ACHN (cell line): ENCODE measurements around the gene NUP50.

Experiments used
- DNase-seq: peaks from one replicate; pipeline ENCODE4 v3.0.0-alpha.2; 2015
- in situ Hi-C: cut with HindIII; loops from 2 replicates; pipeline ENCODE4 v1.10.0; 2017; ENCODE audit warnings: low sequenced_read_pairs, low pct_ligation_motif_present, low pct_unique_long_range_greater_than_20kb

Gene NUP50

DNA sequence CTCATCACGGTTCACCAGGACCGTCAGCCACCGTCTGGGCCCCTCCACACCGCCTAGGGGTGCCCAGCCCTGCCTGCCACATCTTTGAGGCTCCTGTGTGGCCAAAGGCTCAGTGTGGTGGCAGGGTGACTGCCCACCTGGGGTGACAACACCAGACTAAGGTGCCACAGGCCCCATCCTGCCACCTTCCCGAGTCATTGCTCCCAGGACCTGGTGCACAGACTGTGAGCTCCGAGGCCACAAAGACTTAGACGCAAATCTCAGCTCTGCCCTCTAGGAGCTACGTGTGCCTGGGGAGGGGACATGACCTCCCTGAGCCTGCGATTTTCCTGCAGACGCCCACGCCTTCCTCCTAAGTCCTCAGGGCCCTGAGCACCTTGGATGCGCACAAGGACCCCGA is 40.5 kb downstream of the NUP50 start:
- in situ Hi-C loops, result no loop called here
- no peak for DNase-seq

DNA sequence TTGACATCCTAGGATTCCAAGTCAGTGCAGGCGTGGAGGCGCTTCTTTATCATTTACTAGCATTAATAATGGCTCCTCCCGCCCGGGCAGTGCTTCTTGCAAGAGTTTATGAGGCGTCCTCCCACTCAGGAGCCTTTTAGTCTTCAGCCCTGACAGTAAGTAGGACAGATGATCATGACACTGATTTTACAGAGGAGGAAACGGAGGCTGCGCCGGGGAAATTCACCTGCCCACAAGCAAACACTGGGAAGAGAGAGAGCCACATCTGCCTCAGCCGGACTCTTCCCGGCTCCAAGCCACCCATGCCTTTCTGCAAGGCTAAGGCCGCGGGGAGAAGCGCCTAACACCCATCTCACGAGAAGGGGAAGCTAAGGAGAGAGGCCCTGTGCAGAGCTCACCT is 41.1 kb downstream of the NUP50 start:
- no peak for DNase-seq
- in situ Hi-C loops, result no loop called here

DNA sequence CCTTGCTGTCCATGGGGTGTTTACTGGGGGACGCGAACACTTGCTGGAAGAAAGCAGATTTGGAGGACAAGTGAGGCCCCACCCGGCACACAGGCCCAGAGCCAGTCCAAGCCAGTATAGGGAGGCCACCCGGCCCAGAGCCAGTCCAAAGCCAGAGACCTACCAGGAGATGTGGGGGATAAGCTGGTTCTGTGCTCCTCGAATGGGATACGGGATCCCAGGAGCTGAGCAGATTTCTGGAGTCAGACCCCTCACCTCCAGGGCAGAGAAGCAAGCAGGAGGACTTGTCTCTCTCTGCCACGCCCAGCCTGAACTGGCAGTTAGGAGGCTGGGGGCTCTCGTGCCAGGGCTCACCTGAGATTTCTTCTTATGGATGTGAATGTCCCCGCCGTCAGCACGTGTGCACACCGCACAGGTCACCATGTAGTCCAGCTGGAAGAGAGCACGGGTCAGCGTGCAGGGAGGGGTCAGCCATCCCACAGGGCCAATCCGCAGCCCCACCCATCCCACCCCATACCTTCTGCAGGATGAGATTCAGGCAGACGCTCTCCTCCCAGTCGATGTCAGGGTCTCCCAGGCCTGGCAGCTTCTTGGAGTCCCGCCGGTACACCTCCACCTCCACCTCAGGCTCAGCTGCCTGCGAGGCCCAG is 41.7 kb downstream of the NUP50 start:
- no peak for DNase-seq
- in situ Hi-C loops, result no loop called here

DNA sequence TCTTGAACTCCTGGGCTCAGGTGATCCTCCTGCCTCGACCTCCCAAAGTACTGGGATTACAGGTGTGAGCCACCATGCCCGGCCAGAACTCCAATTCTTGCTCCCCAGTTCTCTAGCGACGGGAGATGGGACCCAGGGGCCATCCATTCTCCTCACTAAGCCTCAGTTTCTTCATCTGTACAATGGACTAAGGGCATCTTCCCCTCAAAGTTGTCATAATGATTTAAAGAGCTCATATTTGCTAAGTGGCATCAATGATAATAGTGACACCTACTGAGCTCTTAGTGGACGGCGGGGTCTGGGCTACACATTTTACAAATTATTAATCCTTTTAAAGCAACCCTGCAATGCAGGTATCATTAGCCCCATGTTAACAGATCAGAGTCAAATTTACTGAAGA is 42.5 kb downstream of the NUP50 start:
- in situ Hi-C loops, result no loop called here
- DNase-seq, result no peak

DNA sequence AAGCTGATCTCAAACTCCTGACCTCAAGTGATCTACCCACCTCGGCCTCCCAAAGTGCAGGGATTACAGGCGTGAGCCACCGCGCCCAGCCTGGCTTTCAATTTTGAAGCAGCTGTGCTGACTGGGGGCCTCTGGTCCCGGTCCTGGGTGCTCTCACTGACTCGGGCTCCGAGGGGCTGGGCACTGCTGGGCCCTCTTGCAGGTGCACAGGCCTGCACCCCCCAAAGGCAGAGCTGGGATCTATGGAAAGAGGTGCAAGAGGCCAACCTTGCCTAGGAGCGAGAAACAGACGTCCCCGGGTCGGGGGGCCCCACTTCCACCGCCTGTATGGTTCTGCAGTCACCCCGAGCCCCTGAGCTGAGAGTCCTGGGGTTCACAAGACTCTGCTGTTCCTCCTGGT is 43.8 kb downstream of the NUP50 start:
- no peak for DNase-seq
- in situ Hi-C loops, result no loop called here

DNA sequence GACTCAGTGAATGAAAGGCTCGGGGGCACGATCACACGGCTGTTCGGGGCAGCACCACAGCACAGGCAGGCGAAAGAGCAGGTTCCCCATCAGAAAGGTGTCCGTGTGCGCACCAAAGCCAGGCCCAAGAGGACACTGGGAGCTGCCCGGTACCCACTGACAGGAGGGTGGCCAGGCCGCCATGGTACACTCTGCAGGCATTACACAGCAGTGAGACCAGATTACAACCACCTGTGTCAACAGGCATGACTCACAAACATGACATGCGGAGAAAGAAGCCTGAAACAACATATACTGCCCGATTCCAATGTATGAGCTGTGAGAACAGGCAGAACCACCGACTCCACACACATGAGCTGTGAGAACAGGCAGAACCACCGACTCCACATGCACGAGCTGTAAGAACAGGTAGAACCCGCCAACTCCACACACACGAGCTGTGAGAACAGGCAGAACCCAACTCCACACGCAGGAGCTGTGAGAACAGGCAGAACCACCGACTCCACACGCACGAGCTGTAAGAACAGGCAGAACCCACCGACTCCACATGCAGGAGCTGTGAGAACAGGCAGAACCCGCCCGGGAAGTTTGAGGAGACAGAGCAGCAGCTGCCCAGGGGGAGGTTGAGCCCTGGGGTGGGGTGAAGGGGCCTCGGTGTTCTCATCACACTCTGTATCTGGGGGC is 44.4 kb downstream of the NUP50 start:
- DNase-seq, result no peak
- in situ Hi-C loops, result no loop called here

DNA sequence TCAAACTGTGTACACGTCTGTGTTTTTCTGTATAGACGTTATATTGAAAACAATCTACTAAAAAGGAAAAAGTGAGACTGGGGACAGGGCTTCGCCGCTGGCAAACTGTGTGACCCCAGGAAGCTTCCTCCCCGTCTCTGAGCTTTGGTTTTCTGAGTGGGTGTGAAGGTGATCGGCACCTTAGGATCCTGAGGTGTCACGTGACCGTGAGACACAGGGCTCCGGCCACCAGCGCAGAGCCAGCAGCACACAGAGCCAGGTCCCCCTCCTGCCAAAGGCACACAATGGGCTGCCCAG is 44.9 kb downstream of the NUP50 start:
- in situ Hi-C loops, result no loop called here
- DNase-seq, result no peak

DNA sequence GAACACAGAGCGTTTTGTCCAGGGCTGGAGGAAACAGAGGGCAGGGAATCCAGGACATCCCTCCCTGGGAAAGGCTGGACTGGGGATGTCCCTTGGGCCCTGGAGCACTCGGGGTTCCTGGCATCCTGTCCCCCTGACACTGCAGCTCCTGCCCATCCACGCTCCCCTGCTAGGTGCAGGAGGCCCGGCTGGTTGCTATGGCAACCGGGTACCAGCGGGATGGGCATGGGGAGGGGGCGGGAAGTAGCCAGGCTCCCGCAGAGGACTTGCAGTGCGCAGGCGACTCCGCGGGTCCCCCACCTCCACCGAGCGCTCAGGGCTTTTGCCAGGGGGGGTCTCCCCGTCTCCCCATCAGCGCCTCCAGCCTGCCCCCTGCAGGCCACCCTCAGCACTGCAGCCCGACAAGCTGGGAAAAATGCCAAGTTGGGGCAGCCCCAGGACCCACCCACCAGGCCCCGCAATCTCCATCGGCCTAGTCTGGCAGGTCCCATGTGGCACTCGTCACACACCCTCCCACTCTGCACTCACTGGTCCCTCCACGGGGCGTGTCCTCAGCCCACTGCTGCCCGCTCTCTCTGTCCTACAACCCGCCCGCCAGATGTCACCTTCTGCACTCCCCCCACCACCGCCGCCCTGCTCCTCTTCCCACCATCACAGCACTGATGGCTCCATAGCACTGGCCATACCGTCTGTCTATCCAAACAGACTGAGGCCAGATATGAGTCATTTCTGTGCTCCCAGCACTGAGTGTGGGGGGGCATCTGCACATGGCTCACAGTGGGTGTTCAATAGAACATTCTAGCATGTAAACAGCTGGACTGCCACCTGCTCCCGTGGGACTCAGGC is 45.5 kb downstream of the NUP50 start:
- in situ Hi-C loops, result no loop called here
- peak; percentile 15 for DNase-seq

DNA sequence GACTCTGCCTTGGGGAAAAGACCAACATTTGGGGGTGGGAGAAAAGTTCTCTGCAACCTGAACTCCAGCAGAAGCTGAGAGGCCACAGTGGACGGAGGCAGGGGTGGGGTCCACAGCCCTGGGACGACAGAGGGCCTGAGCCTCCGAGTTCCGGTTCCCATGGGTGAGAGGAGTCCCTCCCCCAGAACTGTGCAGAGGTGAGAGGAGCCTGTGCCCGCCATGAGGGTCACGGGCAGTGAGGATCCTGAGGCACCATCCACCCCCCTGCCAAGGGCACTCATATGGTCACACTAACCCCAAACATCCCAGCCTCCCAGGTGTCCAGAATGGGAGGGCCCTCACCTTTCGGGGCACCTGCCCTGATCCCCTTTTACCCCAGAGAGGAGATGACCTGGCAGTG is 46.4 kb downstream of the NUP50 start:
- DNase-seq, result no peak
- in situ Hi-C loops, result no loop called here

DNA sequence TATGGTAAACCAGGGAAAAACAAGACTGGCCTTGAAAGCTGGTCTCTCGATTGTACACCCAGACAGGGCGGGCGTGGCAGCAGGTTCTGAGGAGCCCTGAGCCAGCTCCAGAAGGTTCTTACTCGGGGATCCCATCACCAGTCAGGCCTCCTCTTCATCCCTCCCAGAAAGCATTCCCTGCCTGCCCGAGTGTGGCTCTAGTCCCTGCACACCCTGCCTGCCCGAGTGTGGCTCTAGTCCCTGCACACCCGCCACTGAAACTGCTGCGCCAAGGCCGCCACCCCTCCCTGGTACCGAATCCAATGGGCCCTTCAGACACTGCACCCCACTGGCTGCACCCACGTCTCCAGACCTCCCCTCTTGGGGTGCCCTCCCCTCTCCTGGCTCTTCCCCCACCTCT is 46.9 kb downstream of the NUP50 start:
- in situ Hi-C loops, result no loop called here
- DNase-seq, result no peak

DNA sequence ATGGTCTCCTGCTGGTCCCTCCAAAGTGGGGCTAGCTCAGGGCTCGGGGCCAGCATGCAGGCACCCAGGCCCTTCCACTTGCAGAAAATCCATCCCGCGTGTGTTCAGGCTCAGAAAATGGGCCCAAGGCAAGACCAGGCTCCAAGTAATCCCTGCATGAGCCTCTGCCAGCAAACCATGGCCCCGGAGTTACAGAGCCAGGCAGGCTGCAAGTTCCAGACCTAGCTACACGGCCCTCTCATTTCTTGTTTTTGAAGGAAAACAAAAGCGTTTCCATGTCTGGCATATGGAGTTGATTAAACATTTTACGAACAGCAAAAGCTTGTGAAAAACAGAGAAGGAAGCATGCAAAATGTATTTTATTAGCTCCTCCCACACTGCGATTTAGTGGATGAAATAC is 47.3 kb downstream of the NUP50 start:
- in situ Hi-C loops, result no loop called here
- DNase-seq, result no peak

GRCh38 chr22:45211435-45211834 is 47.7 kb downstream of the NUP50 start:
- DNase-seq, result no peak
- in situ Hi-C loops, result no loop called here

GRCh38 chr22:45211848-45212247 is 48.1 kb downstream of the NUP50 start:
- in situ Hi-C loops, result no loop called here
- no peak for DNase-seq

GRCh38 chr22:45212306-45212709 is 48.6 kb downstream of the NUP50 start:
- in situ Hi-C loops, result no loop called here

GRCh38 chr22:45212992-45213751 is 49.4 kb downstream of the NUP50 start:
- in situ Hi-C loops, result no loop called here
- DNase-seq, result peak; percentile 55

More at GRCh38 chr22:45212306-45212709, 48.6 kb downstream of the NUP50 start:
- DNase-seq, result peak; percentile 79

DNA sequence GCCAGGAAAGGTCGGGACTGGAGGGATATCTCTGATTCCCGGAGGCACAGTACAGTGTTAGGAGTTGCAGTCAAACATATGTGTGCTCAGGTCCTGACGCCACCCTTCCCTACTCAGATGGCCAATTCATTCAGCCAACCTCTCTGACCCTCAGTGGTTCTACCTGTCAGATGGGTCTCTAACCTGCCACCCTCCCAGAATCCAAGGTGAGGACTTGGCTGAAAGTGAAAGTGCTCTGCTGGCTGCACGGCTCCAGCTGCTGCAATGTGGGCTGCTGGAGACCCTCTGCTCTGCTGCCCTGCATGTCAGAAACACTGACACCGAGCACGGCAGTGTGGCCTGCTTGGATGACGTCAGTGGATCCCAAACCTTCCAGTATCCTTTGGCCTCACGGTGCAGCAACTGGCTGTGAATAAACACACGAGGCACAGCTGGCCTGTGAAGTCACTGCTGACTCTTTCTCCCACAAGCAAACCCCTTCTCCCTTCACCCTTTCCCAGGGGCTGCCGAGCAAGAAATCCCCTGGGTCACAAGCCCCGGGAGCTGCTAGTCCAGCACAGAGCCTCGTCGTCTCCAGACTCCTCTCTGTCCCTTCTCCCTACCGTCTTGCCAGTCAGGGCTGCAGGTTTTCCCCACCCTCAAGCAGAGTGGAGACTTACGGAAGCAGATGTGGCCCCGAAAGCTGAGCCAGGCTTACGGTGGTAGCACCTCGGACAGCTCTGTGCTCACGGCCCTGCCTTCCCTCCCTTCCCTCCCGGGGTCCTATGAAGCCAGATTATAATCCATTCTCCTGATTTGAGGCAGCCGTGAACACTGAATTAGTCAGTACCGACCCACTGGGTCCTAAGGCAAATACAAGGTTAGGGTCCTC is 52.6 kb downstream of the NUP50 start:
- in situ Hi-C loops, result no loop called here
- no peak for DNase-seq

DNA sequence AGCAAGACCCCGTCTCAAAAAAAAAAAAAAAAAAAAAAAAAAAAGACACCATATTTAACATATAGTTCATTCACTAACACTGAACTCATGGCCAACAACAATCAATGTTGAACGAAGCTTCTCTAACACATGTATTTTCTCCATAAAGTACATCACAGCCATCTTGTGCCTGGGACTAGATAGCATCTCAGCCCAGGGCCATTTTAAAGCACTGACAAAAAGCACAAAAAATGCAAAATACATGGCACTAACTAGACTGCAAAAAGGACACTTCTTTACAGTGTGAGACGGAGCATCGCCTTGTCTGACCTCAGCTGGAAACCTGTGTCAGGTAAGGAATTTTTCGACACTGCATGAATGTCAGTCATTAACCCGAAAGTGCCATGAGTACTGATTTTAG is 53.6 kb downstream of the NUP50 start:
- in situ Hi-C loops, result no loop called here
- no peak for DNase-seq

GRCh38 chr22:45217806-45218205 is 54.1 kb downstream of the NUP50 start:
- DNase-seq, result no peak
- in situ Hi-C loops, result no loop called here
